Neutrophil (primary cell): ENCODE measurements around the gene UBE3A.

Experiments
- H3K27ac ChIP-seq: fragments of 200-600 bp; sonication (generic); 2 replicates; pipeline ENCODE4 v1.5.1; 2016; ENCODE audit warnings: mild to moderate bottlenecking, moderate library complexity
- H3K27me3 ChIP-seq: fragments of 200-600 bp; sonication (generic); 2 replicates; pipeline ENCODE4 v1.6.0; 2016; ENCODE audit warnings: mild to moderate bottlenecking
- H3K36me3 ChIP-seq: fragments of 200-600 bp; sonication (generic); 2 replicates; pipeline ENCODE4 v1.5.1; 2017
- H3K4me1 ChIP-seq, 2 experiments: fragments of 200-600 bp in 1 of 2; sonication (generic) in 1 of 2; 1 replicate in 1 of 2; 2 replicates in 1 of 2; pipeline versions ENCODE4 v1.5.1 to v1.6.1; 2013 to 2016; ENCODE audit warnings: low read depth in 1 of 2, low read length in 1 of 2, mild to moderate bottlenecking in 1 of 2, moderate library complexity in 1 of 2; ENCODE audit not compliant: control insufficient read depth in 1 of 2, insufficient read depth in 1 of 2
- H3K4me3 ChIP-seq, 2 experiments: fragments of 200-600 bp in 1 of 2; sonication (generic) in 1 of 2; 1 replicate in 1 of 2; 2 replicates in 1 of 2; pipeline ENCODE4 v1.5.1; 2013 to 2016; ENCODE audit warnings: low read depth in 1 of 2, low read length in 1 of 2, mild to moderate bottlenecking in 1 of 2, moderate library complexity in 1 of 2
- H3K9me3 ChIP-seq: fragments of 200-600 bp; sonication (generic); 2 replicates; pipeline ENCODE4 v1.5.1; 2016
- CTCF ChIP-seq: fragments of 200-600 bp; sonication (generic); IDR thresholded peaks from 2 replicates; pipeline ENCODE4 v1.5.1; 2016; ENCODE audit warnings: antibody characterized with exemption

Gene UBE3A

GRCh38 chr15:25438601-25439368, at the start of gene UBE3A:
Gene UBE3A (minus strand): TSS chr15:25439024. CDS start chr15:25409107, 29,917 bp downstream.
- H3K27me3 ChIP-seq: no peaks in the 10 kb centered on the region
- H3K36me3 ChIP-seq: no peaks in the 10 kb centered on the region
- no peak for TF ChIP-seq CTCF
- H3K9me3 ChIP-seq: no peaks in the 10 kb centered on the region
- H3K27ac ChIP-seq: peak within 1 kb of the TSS; percentile 82
- peaks cover 12 to 20% of the 10 kb centered on the region in 2 experiments for H3K4me1 ChIP-seq
- H3K4me3 ChIP-seq: peak within 1 kb of the TSS; percentile 82 to 88

- Histone ChIP-seq H3K4me1 (no peaks in the 10 kb centered on the region), H3K36me3 (no peaks in the 10 kb centered on the region), H3K4me3 (no peak overlapping the region), H3K9me3 (no peaks in the 10 kb centered on the region), H3K27ac (no peak overlapping the region), H3K27me3 (no peaks in the 10 kb centered on the region)
- no peak for TF ChIP-seq CTCF
These were observed 48.5 kb upstream of the UBE3A start for GRCh38 chr15:25487226-25487884.

- H3K4me1 ChIP-seq: no peaks in the 10 kb centered on the region
- no peak overlapping the region for H3K27ac ChIP-seq
- no peaks in the 10 kb centered on the region for H3K9me3 ChIP-seq
- no peaks in the 10 kb centered on the region for H3K27me3 ChIP-seq
- H3K36me3 ChIP-seq: no peaks in the 10 kb centered on the region
- H3K4me3 ChIP-seq: no peak overlapping the region
- TF ChIP-seq CTCF: no peak
These were observed 47.2 kb upstream of the UBE3A start for GRCh38 chr15:25486051-25486450.

- Histone ChIP-seq H3K27me3 (no peaks in the 10 kb centered on the region), H3K4me1 (no peaks in the 10 kb centered on the region), H3K4me3 (no peak overlapping the region), H3K27ac (no peak overlapping the region), H3K36me3 (no peaks in the 10 kb centered on the region), H3K9me3 (no peaks in the 10 kb centered on the region)
- no peak for TF ChIP-seq CTCF
These were observed 42.5 kb upstream of the UBE3A start for GRCh38 chr15:25481208-25481859.

- no peaks in the 10 kb centered on the region for H3K36me3 ChIP-seq
- no peaks in the 10 kb centered on the region for H3K9me3 ChIP-seq
- no peak overlapping the region for H3K27ac ChIP-seq
- H3K4me1 ChIP-seq: no peaks in the 10 kb centered on the region
- H3K4me3 ChIP-seq: no peak overlapping the region
- H3K27me3 ChIP-seq: no peaks in the 10 kb centered on the region
- TF ChIP-seq CTCF: no peak
These were observed 39.5 kb upstream of the UBE3A start for GRCh38 chr15:25478313-25478712.
